ENCODE data around the gene SPAG16.
A peak's percentile ranks its signal among the peaks of the same experiment; 100 is the strongest.
"Not testable (repeated sequence)": the region's sequence is repeated elsewhere in the genome, so short reads cannot be mapped to it uniquely, and the experiment has no call there.

SPAG16 gene

GRCh38 chr2:213718411-213718810 is 434.1 kb downstream of the SPAG16 start:
- not testable (repeated sequence) for DNase-seq

GRCh38 chr2:213722565-213722964 is 438.3 kb downstream of the SPAG16 start:
- no peak for DNase-seq

GRCh38 chr2:213723041-213723560 is 438.8 kb downstream of the SPAG16 start:
- DNase-seq: no peak

GRCh38 chr2:213723707-213724106 is 439.4 kb downstream of the SPAG16 start:
- DNase-seq: no peak

GRCh38 chr2:213726101-213726500 is 441.8 kb downstream of the SPAG16 start:
- no peak for DNase-seq

- DNase-seq: no peak
Observed at GRCh38 chr2:213733893-213734292, 449.6 kb downstream of the SPAG16 start.

- DNase-seq: no peak
Observed at GRCh38 chr2:213740453-213740852, 456.2 kb downstream of the SPAG16 start.

- DNase-seq: no peak
Observed at GRCh38 chr2:213751446-213751845, 467.2 kb downstream of the SPAG16 start.

- no peak for DNase-seq
Observed at GRCh38 chr2:213752575-213752974, 468.3 kb downstream of the SPAG16 start.

GRCh38 chr2:213757525-213757924 is 473.3 kb downstream of the SPAG16 start:
- no peak for DNase-seq

- no peak for DNase-seq
Observed at GRCh38 chr2:213763354-213763753, 479.1 kb downstream of the SPAG16 start.

- DNase-seq: no peak
Observed at GRCh38 chr2:213763963-213764362, 479.7 kb downstream of the SPAG16 start.

- no peak for DNase-seq
Observed at GRCh38 chr2:213764849-213765248, 480.6 kb downstream of the SPAG16 start.

- DNase-seq: no peak
Observed at GRCh38 chr2:213766062-213766461, 481.8 kb downstream of the SPAG16 start.

- no peak for DNase-seq
Observed at GRCh38 chr2:213766465-213766901, 482.2 kb downstream of the SPAG16 start.

GRCh38 chr2:213787869-213788268 is 503.6 kb downstream of the SPAG16 start:
- DNase-seq: no peak

- no peak for DNase-seq
Observed at GRCh38 chr2:213789940-213790339, 505.7 kb downstream of the SPAG16 start.

- no peak for DNase-seq
Observed at GRCh38 chr2:213792045-213792444, 507.8 kb downstream of the SPAG16 start.

GRCh38 chr2:213806125-213806726 is 522.0 kb downstream of the SPAG16 start:
- peak; percentile 17 for DNase-seq

GRCh38 chr2:213816583-213816982 is 532.3 kb downstream of the SPAG16 start:
- no peak for DNase-seq

- peak; percentile 16 for DNase-seq
Observed at GRCh38 chr2:213818436-213818835, 534.2 kb downstream of the SPAG16 start.

GRCh38 chr2:213834331-213834730 is 550.1 kb downstream of the SPAG16 start:
- DNase-seq: peak; percentile 30

- no peak for DNase-seq
Observed at GRCh38 chr2:213834746-213835145, 550.5 kb downstream of the SPAG16 start.

- no peak for DNase-seq
Observed at GRCh38 chr2:213846856-213847255, 562.6 kb downstream of the SPAG16 start.

- DNase-seq: no peak
Observed at GRCh38 chr2:213847316-213847715, 563.1 kb downstream of the SPAG16 start.
